GM06990 (cell line): ENCODE data around the gene B3GNT5.

ENCODE experiments used
- DNase-seq: peaks from one replicate; pipeline ENCODE4 v3.0.0-alpha.2; 2011; ENCODE audit not compliant: insufficient read length; ENCODE audit errors: extremely low read depth
- H3K27me3 ChIP-seq: replicated peaks from 2 replicates; pipeline ENCODE4 v1.6.0; 2011; ENCODE audit warnings: low read length; ENCODE audit not compliant: control insufficient read depth, insufficient read depth
- H3K36me3 ChIP-seq: 2 replicates; pipeline ENCODE4 v1.5.1; 2011; ENCODE audit warnings: low read length; ENCODE audit not compliant: control insufficient read depth, insufficient read depth
- H3K4me3 ChIP-seq: replicated peaks from 2 replicates; pipeline ENCODE4 v1.5.1; 2011; ENCODE audit warnings: low read depth, mild to moderate bottlenecking, control low read depth, low read length
- CTCF ChIP-seq: IDR thresholded peaks from 2 replicates; pipeline ENCODE4 v1.5.1; 2011; ENCODE audit warnings: low read length, control low read depth, mild to moderate bottlenecking, inconsistent platforms; ENCODE audit not compliant: insufficient read depth, poor library complexity, severe bottlenecking

The B3GNT5 gene

GRCh38 chr3:183287301-183287971 lies 34.4 kb downstream of the B3GNT5 start:
- Histone ChIP-seq H3K27me3 (no peaks in the 10 kb centered on the region), H3K4me3 (no peak overlapping the region), H3K36me3 (no peaks in the 10 kb centered on the region)
- TF ChIP-seq CTCF, result no peak
- no peak for DNase-seq

- DNase-seq, result no peak
Measured at GRCh38 chr3:183288117-183288516, 35.1 kb downstream of the B3GNT5 start.

GRCh38 chr3:183290216-183290615 lies 37.2 kb downstream of the B3GNT5 start:
- no peak for TF ChIP-seq CTCF
- no peak for DNase-seq
- Histone ChIP-seq H3K36me3 (no peaks in the 10 kb centered on the region), H3K27me3 (no peaks in the 10 kb centered on the region), H3K4me3 (no peak overlapping the region)

More at GRCh38 chr3:183288117-183288516, 35.1 kb downstream of the B3GNT5 start:
- TF ChIP-seq CTCF, result no peak
- Histone ChIP-seq H3K27me3 (no peaks in the 10 kb centered on the region), H3K36me3 (no peaks in the 10 kb centered on the region), H3K4me3 (no peak overlapping the region)

- Histone ChIP-seq H3K36me3 (no peaks in the 10 kb centered on the region), H3K27me3 (no peaks in the 10 kb centered on the region), H3K4me3 (no peak overlapping the region)
- no peak for TF ChIP-seq CTCF
- no peak for DNase-seq
Measured at GRCh38 chr3:183291497-183292031, 38.5 kb downstream of the B3GNT5 start.

GRCh38 chr3:183293966-183294365 lies 40.9 kb downstream of the B3GNT5 start:
- Histone ChIP-seq H3K4me3 (no peak overlapping the region), H3K27me3 (no peaks in the 10 kb centered on the region), H3K36me3 (no peaks in the 10 kb centered on the region)
- DNase-seq, result no peak
- no peak for TF ChIP-seq CTCF

DNA sequence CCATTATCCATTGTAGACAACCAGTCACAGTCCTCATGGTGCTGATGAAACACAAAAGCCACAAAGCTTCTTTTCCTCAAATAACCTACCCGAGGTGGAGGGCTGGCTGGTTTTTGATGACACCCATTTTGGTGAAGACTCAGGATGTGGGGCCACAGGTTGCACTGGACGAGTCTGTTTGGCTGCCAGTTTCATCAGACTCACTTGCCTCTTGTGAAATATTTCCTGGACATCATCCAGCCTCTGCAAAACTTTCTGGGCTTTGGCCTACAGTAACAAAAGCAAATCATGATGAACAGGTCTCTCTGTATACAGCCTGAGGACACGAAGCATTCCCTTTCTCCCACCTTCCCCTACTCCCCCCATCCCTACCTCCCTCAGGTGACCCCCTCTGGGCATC lies 42.2 kb downstream of the B3GNT5 start:
- no peak for TF ChIP-seq CTCF
- DNase-seq, result no peak
- H3K27me3 ChIP-seq, result no peaks in the 10 kb centered on the region
- H3K4me3 ChIP-seq, result no peak overlapping the region
- no peaks in the 10 kb centered on the region for H3K36me3 ChIP-seq
